Left ventricle myocardium inferior (tissue), 1 donor: ENCODE results near the gene FHAD1. TPM values are rescaled to one million over a fixed set of nuclear protein-coding genes. Genes with fewer than 3 reads are reported as not detected.

Source experiments
- DNase-seq: peaks from one replicate; pipeline ENCODE4 v3.0.0-alpha.2; 2020
- H3K27ac ChIP-seq: fragments of 200-600 bp; replicated peaks from 2 replicates; pipeline ENCODE4 v1.8.0; 2021
- H3K27me3 ChIP-seq: fragments of 200-600 bp; 2 replicates; pipeline ENCODE4 v1.8.0; 2021; ENCODE audit warnings: low read depth
- H3K36me3 ChIP-seq: fragments of 200-600 bp; 2 replicates; pipeline ENCODE4 v1.8.0; 2021
- H3K4me1 ChIP-seq: fragments of 200-600 bp; 2 replicates; pipeline ENCODE4 v1.8.0; 2021
- H3K4me3 ChIP-seq: fragments of 200-600 bp; 2 replicates; pipeline ENCODE4 v1.8.0; 2021; ENCODE audit warnings: mild to moderate bottlenecking, moderate library complexity
- H3K9me3 ChIP-seq: fragments of 200-600 bp; replicated peaks from 2 replicates; pipeline ENCODE4 v1.8.0; 2021
- CTCF ChIP-seq: fragments of 200-600 bp; IDR thresholded peaks from 2 replicates; pipeline ENCODE4 v1.8.0; 2021; ENCODE audit warnings: antibody characterized with exemption, mild to moderate bottlenecking, borderline replicate concordance
- intact Hi-C: fragments of 100-400 bp; cut with micrococcal nuclease; formaldehyde crosslinking; loops from one replicate; pipeline ENCODE4 v1.11.0; 2022
- long read RNA-seq: library from polyadenylated mRNA; unstranded; transcript quantifications from one replicate; pipeline ENCODE4 v2.0.0, GENCODE V29; 2021
- total RNA-seq: library from RNA; stranded (reverse); fragmentation: NEBNext Ultra II Directional; extraction: Animal tissue kit (Norgen Biotek cat#: 25700); gene quantifications from one replicate; pipeline ENCODE4 v1.2.1, GENCODE V29; 2021
- donor health status: DM: no; HTN: yes; CAD: no; lungs with severe emphysema.

The FHAD1 gene
- not detected for total RNA-seq
- long read RNA-seq = 0 reads

DNA sequence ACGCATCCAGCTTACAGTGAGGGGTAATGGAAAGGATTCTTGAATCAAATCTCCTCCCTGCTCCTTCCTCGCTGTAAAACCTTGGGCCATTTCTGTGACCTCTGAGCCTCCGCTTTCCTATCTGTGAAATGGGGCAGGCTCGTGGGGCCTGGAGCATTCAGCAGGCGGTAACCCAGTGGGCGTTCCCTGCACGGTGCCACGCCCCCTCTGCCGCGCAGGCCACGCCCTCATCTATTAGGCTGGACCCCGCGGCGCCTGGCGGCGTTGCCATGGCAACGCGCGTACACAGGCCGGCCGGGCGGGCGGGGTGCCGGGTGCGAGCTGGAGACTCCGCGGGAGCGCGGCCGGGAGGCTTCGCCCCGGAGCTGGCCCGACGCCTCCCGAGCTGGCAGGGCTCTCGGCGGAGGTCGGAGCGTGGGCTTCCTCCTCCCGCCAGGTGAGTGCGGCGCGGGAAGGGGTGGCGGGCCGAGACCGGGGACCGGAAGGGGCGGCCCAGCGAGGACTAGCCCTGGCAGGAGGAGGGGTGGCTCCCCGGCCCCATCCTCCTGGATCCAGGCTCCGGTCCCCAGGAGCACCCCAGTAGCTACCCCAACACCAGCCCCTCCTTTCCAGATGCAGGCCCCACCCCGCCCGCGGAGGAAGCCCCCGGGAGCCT is at the start of gene FHAD1:
TSS of gene FHAD1 (plus strand) at position 264 of the 655 bp plus-strand sequence. CDS start 4,562 bp downstream, outside the sequence.
- H3K9me3 ChIP-seq = no peaks in the 10 kb centered on the region
- TF ChIP-seq CTCF = no peak
- H3K4me3 ChIP-seq = peak within 1 kb of the TSS; percentile 61
- H3K27ac ChIP-seq = no peak within 1 kb of the TSS
- intact Hi-C loops = no loop called here
- no peaks in the 10 kb centered on the region for H3K36me3 ChIP-seq
- peaks cover 49% of the 10 kb centered on the region for H3K27me3 ChIP-seq
- peak; percentile 32 for DNase-seq
- peaks cover 11% of the 10 kb centered on the region for H3K4me1 ChIP-seq

DNA sequence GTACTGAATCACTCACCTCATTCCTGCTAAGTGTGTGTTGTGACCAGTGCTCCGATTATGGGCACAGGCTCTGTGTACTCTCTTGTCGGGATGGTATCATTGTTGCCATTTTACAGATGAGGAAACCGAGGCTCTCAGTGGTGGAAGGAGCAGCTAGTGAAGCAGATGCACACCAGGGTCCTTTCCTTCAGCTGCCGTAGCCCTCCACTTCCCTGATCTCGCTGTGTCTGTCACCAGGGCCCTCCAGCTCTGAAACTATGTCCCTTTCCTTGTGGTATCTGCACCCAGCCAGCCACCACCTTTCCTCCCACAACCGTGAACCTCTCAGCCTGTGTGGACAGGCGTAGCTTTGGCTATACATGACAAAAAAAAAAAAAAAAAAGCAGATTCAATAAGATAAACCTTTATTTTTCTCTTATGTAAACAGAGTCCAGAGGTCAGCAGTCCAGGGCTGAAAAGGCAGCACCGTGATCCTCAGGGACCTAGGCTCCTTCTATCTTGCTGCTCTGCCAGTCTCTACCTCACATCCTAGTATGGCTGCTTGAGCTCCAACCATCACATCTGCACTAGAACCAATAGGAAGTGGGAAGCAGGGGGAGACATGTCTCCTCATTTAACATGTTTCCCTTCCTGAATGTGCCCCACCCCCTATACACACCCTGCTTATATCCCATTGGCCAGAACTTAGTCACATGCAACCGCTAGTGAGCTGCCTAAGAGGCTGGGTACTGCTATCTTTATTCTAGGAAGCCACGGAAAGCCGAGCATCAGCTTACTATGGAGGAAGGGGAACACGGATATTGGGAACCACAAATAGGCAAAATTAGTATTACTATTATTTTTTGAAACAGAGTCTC is 49.2 kb upstream of the FHAD1 start:
- peaks cover 15% of the 10 kb centered on the region for H3K4me1 ChIP-seq
- intact Hi-C loops = no loop called here
- H3K9me3 ChIP-seq = no peaks in the 10 kb centered on the region
- no peaks in the 10 kb centered on the region for H3K27me3 ChIP-seq
- H3K27ac ChIP-seq = no peak overlapping the region
- TF ChIP-seq CTCF = no peak
- no peak overlapping the region for H3K4me3 ChIP-seq
- no peak for DNase-seq
- no peaks in the 10 kb centered on the region for H3K36me3 ChIP-seq

GRCh38 chr1:15198684-15199083 is 48.3 kb upstream of the FHAD1 start:
- Histone ChIP-seq H3K36me3 (no peaks in the 10 kb centered on the region), H3K27ac (no peak overlapping the region), H3K27me3 (no peaks in the 10 kb centered on the region), H3K9me3 (no peaks in the 10 kb centered on the region), H3K4me1 (peaks cover 15% of the 10 kb centered on the region), H3K4me3 (no peak overlapping the region)
- DNase-seq = no peak
- no peak for TF ChIP-seq CTCF
- intact Hi-C loops = no loop called here

- Histone ChIP-seq H3K27ac (peak overlapping the region; percentile 41), H3K27me3 (no peaks in the 10 kb centered on the region), H3K36me3 (no peaks in the 10 kb centered on the region), H3K4me1 (peaks cover 15% of the 10 kb centered on the region), H3K9me3 (no peaks in the 10 kb centered on the region), H3K4me3 (no peak overlapping the region)
- TF ChIP-seq CTCF = no peak
- intact Hi-C loops = no loop called here
- no peak for DNase-seq
Measured at GRCh38 chr1:15201221-15201620, 45.8 kb upstream of the FHAD1 start.

DNA sequence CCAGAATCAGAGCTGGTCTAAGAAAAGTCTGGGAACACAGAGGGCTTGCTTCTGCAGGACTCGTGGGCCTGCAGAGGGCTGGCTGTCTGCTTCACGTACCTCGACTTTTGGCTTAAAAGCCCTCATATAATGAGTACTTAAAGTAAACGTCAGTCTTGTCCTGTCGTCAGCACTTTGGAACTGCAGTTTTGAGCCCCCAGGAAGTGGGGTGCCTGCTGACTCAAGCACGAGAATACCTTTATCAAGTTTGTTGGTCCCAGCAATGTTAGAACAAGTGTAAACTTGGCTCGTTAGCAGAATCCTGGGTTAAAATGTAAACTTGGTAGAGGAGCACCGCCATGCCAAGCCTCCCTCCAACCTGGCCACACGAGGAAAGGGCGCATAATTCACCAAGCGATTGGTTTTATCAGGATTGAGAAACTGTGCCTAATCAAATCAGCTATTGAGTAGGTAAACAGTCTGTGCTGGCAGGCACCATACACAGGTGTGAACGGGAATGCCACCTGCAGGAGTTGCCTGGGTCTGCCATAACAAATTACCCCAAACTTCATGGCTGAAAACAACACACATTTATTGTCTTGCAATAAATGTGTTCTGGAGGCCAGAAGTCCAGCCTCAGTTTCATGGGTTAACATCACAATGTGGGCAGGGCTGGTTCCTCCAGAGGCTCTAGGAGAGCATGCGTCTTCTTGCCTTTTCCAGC is 45.0 kb upstream of the FHAD1 start:
- H3K27ac ChIP-seq = peak overlapping the region; percentile 45
- intact Hi-C loops = no loop called here

More for the DNA sequence above, 45.0 kb upstream of the FHAD1 start:
- Histone ChIP-seq H3K4me3 (no peak overlapping the region), H3K9me3 (no peaks in the 10 kb centered on the region), H3K4me1 (peaks cover 22% of the 10 kb centered on the region), H3K27me3 (no peaks in the 10 kb centered on the region), H3K36me3 (no peaks in the 10 kb centered on the region)
- no peak for DNase-seq
- no peak for TF ChIP-seq CTCF
